ENCODE results near the gene COMP. TPM values are rescaled to one million over a fixed set of nuclear protein-coding genes. Genes with fewer than 3 reads are reported as not detected.

The COMP gene
- total RNA-seq, 1 experiment from 2014 or later: not detected

- Histone ChIP-seq H3K36me3 (ENCODE audit: control insufficient read depth in 1 of 2, insufficient read depth in 2 of 2, low read length in 2 of 2) (no peaks in the 10 kb centered on the region), H3K4me2 (ENCODE audit: low read length) (no peak overlapping the region), H3K79me2 (ENCODE audit: insufficient read depth, low read length) (no peaks in the 10 kb centered on the region), H3K9ac (ENCODE audit: low read length) (no peak overlapping the region), H3K4me1 (ENCODE audit: control insufficient read depth in 1 of 2, insufficient read depth in 2 of 2, low read length in 2 of 2) (peaks cover 0 to 14% of the 10 kb centered on the region in 2 experiments; a peak in 2 of 4 replicates), H2AFZ (ENCODE audit: low read depth, low read length, poor library complexity, severe bottlenecking) (no peak overlapping the region), H3K27me3 (ENCODE audit: insufficient read depth, low read length) (no peaks in the 10 kb centered on the region), H3K9me2 (ENCODE audit: insufficient read depth) (no peaks in the 10 kb centered on the region), H3K9me3 (ENCODE audit: control insufficient read depth in 1 of 2, insufficient read depth in 1 of 2, low read depth in 1 of 2, low read length in 2 of 2) (no peaks in the 10 kb centered on the region), H3K27ac (ENCODE audit: low read depth, low read length) (no peak overlapping the region), H4K20me1 (ENCODE audit: insufficient read depth) (no peaks in the 10 kb centered on the region), H3K4me3 (replicated peaks in 1 of 2; ENCODE audit: low read depth in 1 of 2, low read length in 2 of 2) (no peak overlapping the region)
- intact Hi-C loops (cut with micrococcal nuclease): no loop called here
- DNase-seq (ENCODE audit: low read depth, low spot score) (no peak), ATAC-seq (no peak)
- CTCF ChIA-PET: no interaction called here
- POLR2A ChIA-PET: interaction anchor here (0.6 kb wide), 1 partner anchor 31 kb away, joined by 4 read pairs; no protein-coding TSS in a partner anchor
- RAD21 ChIA-PET (ENCODE audit: low non-redundant PET in 1 of 2, low total read pairs in 2 of 2, uncharacterized antibody in 2 of 2, unreplicated experiment in 2 of 2): no interaction called here
- no TSS peak for BruUV-seq (replicated peaks)
- TF ChIP-seq, protein P1, sequence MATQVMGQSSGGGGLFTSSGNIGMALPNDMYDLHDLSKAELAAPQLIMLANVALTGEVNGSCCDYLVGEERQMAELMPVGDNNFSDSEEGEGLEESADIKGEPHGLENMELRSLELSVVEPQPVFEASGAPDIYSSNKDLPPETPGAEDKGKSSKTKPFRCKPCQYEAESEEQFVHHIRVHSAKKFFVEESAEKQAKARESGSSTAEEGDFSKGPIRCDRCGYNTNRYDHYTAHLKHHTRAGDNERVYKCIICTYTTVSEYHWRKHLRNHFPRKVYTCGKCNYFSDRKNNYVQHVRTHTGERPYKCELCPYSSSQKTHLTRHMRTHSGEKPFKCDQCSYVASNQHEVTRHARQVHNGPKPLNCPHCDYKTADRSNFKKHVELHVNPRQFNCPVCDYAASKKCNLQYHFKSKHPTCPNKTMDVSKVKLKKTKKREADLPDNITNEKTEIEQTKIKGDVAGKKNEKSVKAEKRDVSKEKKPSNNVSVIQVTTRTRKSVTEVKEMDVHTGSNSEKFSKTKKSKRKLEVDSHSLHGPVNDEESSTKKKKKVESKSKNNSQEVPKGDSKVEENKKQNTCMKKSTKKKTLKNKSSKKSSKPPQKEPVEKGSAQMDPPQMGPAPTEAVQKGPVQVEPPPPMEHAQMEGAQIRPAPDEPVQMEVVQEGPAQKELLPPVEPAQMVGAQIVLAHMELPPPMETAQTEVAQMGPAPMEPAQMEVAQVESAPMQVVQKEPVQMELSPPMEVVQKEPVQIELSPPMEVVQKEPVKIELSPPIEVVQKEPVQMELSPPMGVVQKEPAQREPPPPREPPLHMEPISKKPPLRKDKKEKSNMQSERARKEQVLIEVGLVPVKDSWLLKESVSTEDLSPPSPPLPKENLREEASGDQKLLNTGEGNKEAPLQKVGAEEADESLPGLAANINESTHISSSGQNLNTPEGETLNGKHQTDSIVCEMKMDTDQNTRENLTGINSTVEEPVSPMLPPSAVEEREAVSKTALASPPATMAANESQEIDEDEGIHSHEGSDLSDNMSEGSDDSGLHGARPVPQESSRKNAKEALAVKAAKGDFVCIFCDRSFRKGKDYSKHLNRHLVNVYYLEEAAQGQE (IDR thresholded peaks at IDR 0.05; ENCODE audit: low read depth): no peak
- TF ChIP-seq EZH2 (IDR thresholded peaks at IDR 0.05) (no peak), SP1 (IDR thresholded peaks at IDR 0.05; ENCODE audit: low read depth) (no peak), EGR1 (IDR thresholded peaks at IDR 0.05; ENCODE audit: low read depth) (no peak), FOSL1 (IDR thresholded peaks at IDR 0.05; ENCODE audit: low read depth) (no peak), YY1 (IDR thresholded peaks at IDR 0.05; ENCODE audit: extremely low read depth, insufficient replicate concordance, low read depth, low read length) (no peak), ZNF274 (IDR thresholded peaks at IDR 0.05; ENCODE audit: low read depth, low read length) (no peak), TCF7L2 (IDR thresholded peaks at IDR 0.05; ENCODE audit: borderline replicate concordance, extremely low read depth, insufficient read depth, insufficient read length) (no peak), CBX3 (IDR thresholded peaks at IDR 0.05; ENCODE audit: low read depth) (no peak), SRF (IDR thresholded peaks at IDR 0.05; ENCODE audit: low read depth) (no peak)
- TF ChIP-seq, protein P2, sequence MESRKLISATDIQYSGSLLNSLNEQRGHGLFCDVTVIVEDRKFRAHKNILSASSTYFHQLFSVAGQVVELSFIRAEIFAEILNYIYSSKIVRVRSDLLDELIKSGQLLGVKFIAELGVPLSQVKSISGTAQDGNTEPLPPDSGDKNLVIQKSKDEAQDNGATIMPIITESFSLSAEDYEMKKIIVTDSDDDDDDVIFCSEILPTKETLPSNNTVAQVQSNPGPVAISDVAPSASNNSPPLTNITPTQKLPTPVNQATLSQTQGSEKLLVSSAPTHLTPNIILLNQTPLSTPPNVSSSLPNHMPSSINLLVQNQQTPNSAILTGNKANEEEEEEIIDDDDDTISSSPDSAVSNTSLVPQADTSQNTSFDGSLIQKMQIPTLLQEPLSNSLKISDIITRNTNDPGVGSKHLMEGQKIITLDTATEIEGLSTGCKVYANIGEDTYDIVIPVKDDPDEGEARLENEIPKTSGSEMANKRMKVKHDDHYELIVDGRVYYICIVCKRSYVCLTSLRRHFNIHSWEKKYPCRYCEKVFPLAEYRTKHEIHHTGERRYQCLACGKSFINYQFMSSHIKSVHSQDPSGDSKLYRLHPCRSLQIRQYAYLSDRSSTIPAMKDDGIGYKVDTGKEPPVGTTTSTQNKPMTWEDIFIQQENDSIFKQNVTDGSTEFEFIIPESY (IDR thresholded peaks at IDR 0.05; ENCODE audit: extremely low read depth, insufficient replicate concordance, low read length): no peak
Observed at GRCh38 chr19:18777301-18778075, 13.6 kb downstream of the COMP start.

All from HCT116 (cell line).